Measurements from ENCODE around the gene CHURC1.

GRCh38 chr14:64899958-64900357 is 14.3 kb upstream of the CHURC1 start:
- no peak for TF ChIP-seq TAF1 (IDR thresholded peaks at IDR 0.05; ENCODE audit: borderline replicate concordance, insufficient read depth, low read length)
- no peak for TF ChIP-seq POLR2AphosphoS5 (IDR thresholded peaks at IDR 0.05; ENCODE audit: low read depth, low read length)
- TF ChIP-seq, protein P1, sequence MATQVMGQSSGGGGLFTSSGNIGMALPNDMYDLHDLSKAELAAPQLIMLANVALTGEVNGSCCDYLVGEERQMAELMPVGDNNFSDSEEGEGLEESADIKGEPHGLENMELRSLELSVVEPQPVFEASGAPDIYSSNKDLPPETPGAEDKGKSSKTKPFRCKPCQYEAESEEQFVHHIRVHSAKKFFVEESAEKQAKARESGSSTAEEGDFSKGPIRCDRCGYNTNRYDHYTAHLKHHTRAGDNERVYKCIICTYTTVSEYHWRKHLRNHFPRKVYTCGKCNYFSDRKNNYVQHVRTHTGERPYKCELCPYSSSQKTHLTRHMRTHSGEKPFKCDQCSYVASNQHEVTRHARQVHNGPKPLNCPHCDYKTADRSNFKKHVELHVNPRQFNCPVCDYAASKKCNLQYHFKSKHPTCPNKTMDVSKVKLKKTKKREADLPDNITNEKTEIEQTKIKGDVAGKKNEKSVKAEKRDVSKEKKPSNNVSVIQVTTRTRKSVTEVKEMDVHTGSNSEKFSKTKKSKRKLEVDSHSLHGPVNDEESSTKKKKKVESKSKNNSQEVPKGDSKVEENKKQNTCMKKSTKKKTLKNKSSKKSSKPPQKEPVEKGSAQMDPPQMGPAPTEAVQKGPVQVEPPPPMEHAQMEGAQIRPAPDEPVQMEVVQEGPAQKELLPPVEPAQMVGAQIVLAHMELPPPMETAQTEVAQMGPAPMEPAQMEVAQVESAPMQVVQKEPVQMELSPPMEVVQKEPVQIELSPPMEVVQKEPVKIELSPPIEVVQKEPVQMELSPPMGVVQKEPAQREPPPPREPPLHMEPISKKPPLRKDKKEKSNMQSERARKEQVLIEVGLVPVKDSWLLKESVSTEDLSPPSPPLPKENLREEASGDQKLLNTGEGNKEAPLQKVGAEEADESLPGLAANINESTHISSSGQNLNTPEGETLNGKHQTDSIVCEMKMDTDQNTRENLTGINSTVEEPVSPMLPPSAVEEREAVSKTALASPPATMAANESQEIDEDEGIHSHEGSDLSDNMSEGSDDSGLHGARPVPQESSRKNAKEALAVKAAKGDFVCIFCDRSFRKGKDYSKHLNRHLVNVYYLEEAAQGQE (IDR thresholded peaks at IDR 0.05; ENCODE audit: insufficient read depth in 1 of 2, low read depth in 2 of 2, low read length in 2 of 2), result no peak
- no peak for TF ChIP-seq SIN3A (IDR thresholded peaks at IDR 0.05; ENCODE audit: borderline replicate concordance, insufficient read depth, low read length)

All from PFSK-1 (cell line).